Endothelial cell of hepatic sinusoid (primary cell): ENCODE results near the gene NUDT16L1.

ENCODE experiments used
- in situ Hi-C: cut with HindIII; loops from 2 replicates; pipeline ENCODE4 v1.10.0; 2017; ENCODE audit warnings: low sequenced_read_pairs

Gene NUDT16L1

DNA sequence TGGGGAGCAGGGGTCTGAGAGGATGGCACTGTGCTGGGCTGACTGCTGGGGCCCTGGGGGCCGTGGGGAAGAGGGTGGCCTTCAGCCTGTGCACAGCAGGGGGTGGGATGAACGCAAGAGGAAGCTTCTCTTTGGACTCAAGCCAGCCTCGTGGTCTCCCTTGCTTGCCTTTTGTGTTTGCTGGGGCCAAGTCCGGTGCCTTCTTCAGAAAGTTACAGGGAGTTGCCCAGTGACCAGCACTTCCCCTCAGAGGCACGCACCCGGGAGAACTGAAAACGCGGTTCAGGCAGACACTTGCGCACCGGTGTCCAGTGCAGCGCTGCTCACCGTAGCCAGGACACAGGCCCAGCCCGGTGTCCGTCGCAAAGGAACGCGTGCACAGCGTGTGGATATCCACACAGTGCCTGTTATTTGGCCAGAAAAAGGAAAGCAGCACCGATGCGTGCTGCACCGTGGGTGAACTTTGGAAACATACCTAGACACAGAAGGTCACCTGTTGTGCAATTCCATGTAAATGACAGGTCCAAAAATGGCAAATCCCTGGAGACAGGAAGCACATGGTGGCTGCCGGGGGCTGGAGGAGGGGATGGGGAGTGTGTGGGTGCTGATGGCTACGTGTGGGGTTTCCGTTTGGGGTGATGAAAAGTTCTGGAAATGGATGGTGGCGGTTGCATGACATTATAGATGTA, 29.4 kb upstream of the NUDT16L1 start:
- in situ Hi-C loops: no loop called here

GRCh38 chr16:4664538-4665418, 28.6 kb upstream of the NUDT16L1 start:
- in situ Hi-C loops: no loop called here

GRCh38 chr16:4666537-4667202, 26.7 kb upstream of the NUDT16L1 start:
- in situ Hi-C loops: no loop called here

DNA sequence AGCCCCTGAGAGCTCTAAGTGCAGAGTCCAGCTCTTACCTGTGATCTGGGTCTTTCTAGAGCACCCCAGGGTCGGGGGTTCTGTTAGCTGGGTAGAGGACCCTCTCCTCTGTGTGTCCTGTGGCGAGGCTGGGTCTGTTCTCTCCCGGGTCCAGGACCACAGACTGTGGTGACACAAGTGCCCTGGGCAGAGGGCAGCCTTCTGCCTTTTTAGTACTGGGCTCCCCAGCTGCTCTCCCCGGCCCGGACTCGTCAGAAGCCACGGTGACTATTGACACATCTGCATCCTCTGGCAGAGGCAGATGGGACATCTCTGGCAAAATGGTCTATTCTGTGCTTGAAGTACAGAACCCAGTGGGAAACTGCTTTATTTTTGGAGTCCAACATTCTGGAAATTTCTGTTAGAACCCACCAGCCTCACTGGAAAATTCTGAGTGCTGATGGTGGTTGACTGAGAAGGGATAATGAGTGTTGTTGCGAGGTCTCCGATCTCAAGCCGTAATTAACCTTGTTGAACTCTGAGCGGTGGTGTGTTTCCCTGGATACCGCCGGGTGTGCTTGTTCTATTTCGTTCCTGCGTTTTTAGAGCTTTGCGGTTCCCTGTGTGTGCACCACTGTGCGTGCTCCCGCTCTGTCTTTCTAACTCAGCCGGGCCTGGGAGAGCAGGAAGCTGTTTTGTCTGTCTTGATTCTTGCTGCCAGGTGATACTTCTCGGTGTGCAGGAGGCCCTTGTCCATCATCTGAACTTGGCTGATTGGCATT, 26.0 kb upstream of the NUDT16L1 start:
- in situ Hi-C loops: no loop called here

DNA sequence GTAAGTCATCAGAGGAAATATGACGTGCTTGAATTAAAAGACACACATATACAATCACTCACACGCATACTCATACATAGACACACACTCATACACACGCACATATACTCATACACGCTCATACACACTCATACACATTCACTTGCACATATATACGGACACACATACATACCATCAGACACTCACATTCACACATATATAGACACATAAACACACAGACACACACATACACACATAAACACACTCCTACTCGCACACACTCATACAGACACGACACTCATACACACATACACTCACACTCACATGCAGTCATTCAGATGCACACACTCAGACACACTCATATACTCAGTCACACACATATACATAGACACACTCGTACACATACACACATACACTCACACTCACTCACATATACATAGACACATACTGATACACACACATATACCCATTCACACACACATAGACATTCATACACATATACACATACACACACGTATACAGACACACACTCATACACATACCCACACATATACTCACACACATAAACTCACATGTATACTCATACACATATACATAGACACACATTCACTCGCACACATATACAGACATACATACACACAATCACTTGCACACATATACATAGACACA, 24.9 kb upstream of the NUDT16L1 start:
- in situ Hi-C loops: no loop called here

DNA sequence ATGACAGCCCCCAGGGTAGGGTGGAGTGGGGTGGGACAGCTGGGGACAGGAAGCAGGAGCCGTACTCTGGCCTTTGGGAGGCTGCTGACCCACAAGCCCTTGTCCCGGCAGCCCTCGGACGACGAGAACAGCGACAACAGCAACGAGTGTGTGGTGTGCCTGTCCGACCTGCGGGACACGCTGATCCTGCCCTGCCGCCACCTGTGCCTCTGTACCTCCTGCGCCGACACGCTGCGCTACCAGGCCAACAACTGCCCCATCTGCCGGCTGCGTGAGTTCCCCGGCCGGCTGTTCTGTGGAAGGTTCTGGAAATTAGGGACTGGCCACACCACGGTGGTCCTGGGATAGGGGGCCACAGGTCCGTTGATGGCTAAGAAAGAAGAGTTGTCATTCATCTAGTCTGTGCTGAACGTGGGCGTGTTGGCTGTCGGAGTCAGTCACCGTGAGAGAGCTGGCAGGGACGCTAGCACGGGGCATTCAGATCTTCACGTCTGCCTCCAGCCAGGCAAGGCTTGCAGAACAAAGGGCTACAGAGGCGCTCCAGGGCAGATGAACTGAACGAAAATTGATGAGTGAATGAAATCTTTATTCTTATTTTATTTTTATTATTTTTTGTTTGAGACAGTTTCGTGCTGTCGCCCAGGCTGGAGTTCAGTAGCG, 19.8 kb upstream of the NUDT16L1 start:
- in situ Hi-C loops: no loop called here

GRCh38 chr16:4674926-4675530, 18.3 kb upstream of the NUDT16L1 start:
- in situ Hi-C loops: no loop called here

DNA sequence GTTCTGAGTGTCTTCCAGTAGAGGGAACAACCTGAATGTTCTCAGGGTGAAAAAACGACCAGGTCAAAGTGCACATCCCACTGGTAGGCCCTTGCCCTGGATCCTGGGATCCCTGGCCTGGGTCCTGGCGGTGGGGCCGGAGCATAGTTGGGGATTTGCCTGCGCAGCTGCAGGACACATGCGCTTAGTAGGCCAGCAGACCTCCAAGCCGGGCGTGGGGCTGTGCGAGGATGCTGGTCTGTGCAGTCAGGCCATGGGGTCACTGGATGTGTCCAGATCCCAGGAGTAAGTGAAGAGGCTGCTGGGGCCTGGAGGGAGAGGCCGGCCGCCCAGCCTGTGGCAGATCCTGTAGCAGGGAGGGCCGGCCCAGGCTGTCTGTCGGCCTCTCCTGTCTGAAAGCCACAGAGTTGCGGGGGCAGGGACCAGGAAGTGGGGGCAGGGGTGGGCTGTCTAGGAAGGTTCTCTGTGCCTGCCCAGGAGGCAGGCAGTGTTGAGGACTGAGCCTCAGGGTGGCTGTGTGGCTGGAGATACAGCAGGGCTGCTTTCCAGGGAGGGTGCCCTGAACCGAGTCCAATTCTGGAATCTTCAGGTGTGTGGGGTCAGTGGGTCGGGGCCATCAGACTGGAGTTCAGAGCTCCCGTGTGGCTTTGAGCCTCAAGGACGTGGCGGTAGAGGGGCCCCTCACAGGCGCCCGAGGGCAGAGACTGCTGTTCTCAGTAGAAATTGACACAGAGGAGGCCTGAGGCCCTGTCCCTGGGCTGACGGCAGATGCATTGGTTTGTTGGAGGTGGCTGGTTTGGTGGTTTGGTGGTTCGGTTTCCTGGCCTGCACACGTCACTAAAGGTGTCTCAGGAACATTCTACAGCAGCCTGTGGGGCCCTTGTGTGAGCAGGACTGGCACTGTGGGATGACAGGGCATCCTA, 17.2 kb upstream of the NUDT16L1 start:
- in situ Hi-C loops: no loop called here

DNA sequence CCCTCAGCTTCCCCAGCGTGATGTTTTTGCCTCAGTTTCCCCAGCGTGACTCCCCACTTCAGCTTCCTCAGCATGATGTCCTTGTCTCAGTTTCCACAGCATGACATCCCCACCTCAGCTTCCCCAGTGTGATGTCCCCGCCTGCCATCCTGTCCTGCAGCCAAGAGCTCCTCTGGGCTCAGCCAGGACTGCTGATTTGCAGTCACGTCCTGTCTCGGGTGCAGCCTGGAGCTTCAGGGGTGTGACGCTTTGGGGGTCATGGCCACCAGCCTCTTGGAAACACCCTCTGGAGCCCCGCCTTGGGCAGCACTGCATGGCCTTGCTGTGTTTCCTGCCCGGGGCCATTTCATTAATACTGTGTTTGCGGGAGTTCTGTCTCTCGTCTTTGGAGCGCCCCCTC, 16.5 kb upstream of the NUDT16L1 start:
- in situ Hi-C loops: no loop called here

GRCh38 chr16:4677390-4677789, 16.0 kb upstream of the NUDT16L1 start:
- in situ Hi-C loops: no loop called here

DNA sequence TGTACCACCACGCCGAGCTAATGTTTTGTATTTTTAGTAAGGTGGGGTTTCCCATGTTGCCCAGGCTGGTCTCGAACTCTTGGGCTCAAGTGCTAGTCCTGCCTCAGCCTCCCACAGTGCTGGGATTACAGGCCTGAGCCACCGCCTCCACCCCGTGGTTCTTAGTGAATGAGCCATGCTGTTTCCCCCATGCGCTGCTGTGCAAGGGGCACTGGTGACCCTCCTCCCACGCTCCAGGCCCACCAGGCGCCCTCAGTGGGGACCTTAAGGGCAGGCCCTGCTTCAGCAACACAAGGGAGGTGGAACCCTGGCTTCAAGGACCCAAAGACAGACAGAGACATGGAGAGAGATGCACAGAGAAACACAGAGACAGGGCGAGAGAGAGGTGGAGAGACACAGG, 15.4 kb upstream of the NUDT16L1 start:
- in situ Hi-C loops: no loop called here

GRCh38 chr16:4678596-4678995, 14.8 kb upstream of the NUDT16L1 start:
- in situ Hi-C loops: no loop called here

DNA sequence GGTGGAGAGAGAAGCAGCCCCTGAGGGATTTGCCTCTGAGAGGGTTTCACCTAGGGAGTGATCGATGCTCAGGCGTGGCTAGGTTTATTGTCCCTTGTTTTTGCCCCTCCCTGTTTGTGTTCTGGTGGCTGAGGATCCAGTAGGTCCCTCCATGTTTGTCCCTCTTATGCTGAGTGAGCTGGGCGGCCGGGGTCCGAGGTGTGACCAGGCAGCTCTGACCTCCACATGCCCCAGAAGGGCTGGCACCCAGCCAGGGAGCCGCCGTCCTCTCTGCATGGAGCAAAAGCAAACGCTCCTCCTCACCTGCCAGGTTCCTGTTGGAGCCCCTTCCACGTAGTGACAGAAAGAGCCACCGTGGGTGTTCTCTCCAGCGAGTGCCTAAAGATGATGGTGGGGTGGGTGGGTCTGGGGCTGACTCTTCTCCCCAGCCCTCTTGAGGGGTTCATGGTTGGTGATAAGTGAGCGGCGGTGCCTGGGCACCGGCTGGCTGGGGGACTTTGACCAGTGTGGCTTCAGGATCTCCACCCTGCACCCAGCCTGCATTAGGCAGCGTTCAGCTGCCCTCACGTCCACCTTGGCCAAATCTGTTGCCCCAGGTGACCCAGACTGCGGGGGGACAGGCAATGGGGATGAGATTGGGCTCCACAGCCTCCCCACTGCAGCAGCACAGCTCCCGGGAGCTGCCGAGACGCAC, 14.1 kb upstream of the NUDT16L1 start:
- in situ Hi-C loops: no loop called here

GRCh38 chr16:4679850-4680636, 13.3 kb upstream of the NUDT16L1 start:
- in situ Hi-C loops: loop anchor here (5.0 kb wide), 1 partner anchor 38 kb away; no protein-coding TSS in a partner anchor

- in situ Hi-C loops: loop anchor here (5.0 kb wide), 1 partner anchor 39 kb away; no protein-coding TSS in a partner anchor
These were observed 12.5 kb upstream of the NUDT16L1 start for GRCh38 chr16:4680673-4681470.

DNA sequence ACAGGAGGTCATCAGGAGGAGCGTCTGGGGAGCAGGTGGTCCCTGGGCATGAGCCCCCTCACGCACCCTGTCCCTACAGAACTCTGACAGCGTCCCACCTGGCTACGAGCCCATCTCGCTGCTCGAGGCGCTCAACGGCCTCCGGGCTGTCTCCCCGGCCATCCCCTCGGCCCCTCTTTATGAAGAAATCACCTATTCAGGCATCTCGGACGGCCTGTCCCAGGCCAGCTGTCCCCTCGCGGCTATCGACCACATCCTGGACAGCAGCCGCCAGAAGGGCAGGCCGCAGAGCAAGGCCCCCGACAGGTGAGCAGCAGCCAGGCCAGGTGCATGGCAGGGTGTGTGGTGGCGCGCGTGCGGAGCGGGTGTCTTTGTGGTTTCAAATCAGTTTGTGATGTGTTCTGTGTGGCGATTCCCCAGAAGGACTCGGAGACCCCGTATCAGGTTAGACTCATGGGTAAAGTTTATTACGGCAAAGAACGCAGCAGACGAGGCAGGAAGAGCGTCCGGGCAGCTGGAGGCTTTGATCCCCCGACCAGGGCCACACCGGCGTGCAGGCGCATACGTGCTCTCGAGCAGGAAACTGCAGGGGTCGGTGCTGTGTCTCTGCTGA, 11.8 kb upstream of the NUDT16L1 start:
- in situ Hi-C loops: loop anchor here (5.0 kb wide), 1 partner anchor 39 kb away; no protein-coding TSS in a partner anchor
